HepG2 (cell line): ENCODE results near the gene ENG. TPM values are rescaled to one million over a fixed set of nuclear protein-coding genes. Genes with fewer than 3 reads are reported as not detected.

ENCODE experiments used
- FOXJ3 ChIP-seq: sonication (generic); formaldehyde crosslinking; IDR thresholded peaks from 2 replicates; pipeline ENCODE4 v1.4.0; 2020; ENCODE audit warnings: missing genetic modification reagents, mild to moderate bottlenecking, borderline replicate concordance
- HES4 ChIP-seq: sonication (generic); formaldehyde crosslinking; IDR thresholded peaks from 2 replicates; pipeline ENCODE4 v1.9.0; 2021; ENCODE audit warnings: mild to moderate bottlenecking, missing genetic modification reagents, borderline replicate concordance
- KDM1A ChIP-seq: IDR thresholded peaks from 2 replicates; pipeline ENCODE4 v1.6.1; 2016; ENCODE audit warnings: missing compliant biosample characterization
- MAFF ChIP-seq: IDR thresholded peaks from 2 replicates; pipeline ENCODE4 v1.6.1; 2011; ENCODE audit warnings: low read depth, low read length, improper control_type of control experiment
- NR2C2 ChIP-seq: sonication (generic); formaldehyde crosslinking; IDR thresholded peaks from 2 replicates; pipeline ENCODE4 v1.4.0; 2020; ENCODE audit warnings: missing genetic modification reagents, mild to moderate bottlenecking, moderate library complexity, borderline replicate concordance
- ZKSCAN8 ChIP-seq: IDR thresholded peaks from 2 replicates; pipeline ENCODE4 v1.6.1; 2016; ENCODE audit warnings: borderline replicate concordance, missing genetic modification reagents, missing compliant biosample characterization
- ZMAT3 ChIP-seq: sonication (generic); formaldehyde crosslinking; conservative IDR thresholded peaks from 2 replicates; pipeline ENCODE4 v1.7.0; 2021; ENCODE audit warnings: missing genetic modification reagents
- ZNF766 ChIP-seq: sonication (generic); formaldehyde crosslinking; IDR thresholded peaks from 2 replicates; pipeline ENCODE4 v1.5.0; 2020; ENCODE audit warnings: missing genetic modification reagents, borderline replicate concordance
- ZSCAN20 ChIP-seq: sonication (generic); formaldehyde crosslinking; IDR thresholded peaks from 2 replicates; pipeline ENCODE4 v1.4.0; 2020; ENCODE audit warnings: missing genetic modification reagents, mild to moderate bottlenecking, borderline replicate concordance
- ZSCAN21 ChIP-seq: sonication (generic); formaldehyde crosslinking; IDR thresholded peaks from 2 replicates; pipeline ENCODE4 v1.8.0; 2022; ENCODE audit warnings: mild to moderate bottlenecking, missing genetic modification reagents, moderate library complexity, borderline replicate concordance
- polyA plus RNA-seq, 8 experiments: library from polyadenylated mRNA; depleted of rRNA in 3 of 8; stranded (reverse) in 7 of 8; unstranded in 1 of 8; fragments of >200 nt; fragmentation: Illumina TruSeq in 4 of 8; extraction: Trizol in 4 of 8; gene quantifications; 2 replicates each; pipeline versions ENCODE4 v1.2.1 to v1.2.3, GENCODE V29; 2011 to 2016; ENCODE audit warnings: low read depth in 4 of 8, missing spikeins in 1 of 8, mixed read lengths in 1 of 8; ENCODE audit not compliant: insufficient read depth in 1 of 8
- total RNA-seq, 5 experiments: library from RNA; depleted of rRNA; stranded (reverse); fragments of >200 nt; fragmentation: Illumina TruSeq; extraction: Trizol; gene quantifications; 2 replicates each; pipeline ENCODE4 v1.2.3, GENCODE V29; 2016; ENCODE audit warnings: low read depth in 1 of 5
- TF ChIP-seq, protein P1 (sequence below): sonication (generic); formaldehyde crosslinking; IDR thresholded peaks from 2 replicates; pipeline ENCODE4 v1.9.0; 2021; ENCODE audit warnings: missing genetic modification reagents, borderline replicate concordance
- TF ChIP-seq, protein P2 (sequence below): sonication (generic); formaldehyde crosslinking; IDR thresholded peaks from 2 replicates; pipeline ENCODE4 v1.5.1; 2020; ENCODE audit warnings: missing genetic modification reagents, mild to moderate bottlenecking, borderline replicate concordance
- TF ChIP-seq, protein P3 (sequence below): sonication (generic); formaldehyde crosslinking; IDR thresholded peaks from 2 replicates; pipeline ENCODE4 v1.8.1; 2023; ENCODE audit warnings: mild to moderate bottlenecking, moderate library complexity, missing genetic modification reagents
- TF ChIP-seq, protein P4 (sequence below): sonication (generic); formaldehyde crosslinking; IDR thresholded peaks from 2 replicates; pipeline ENCODE4 v1.4.0; 2020; ENCODE audit warnings: mild to moderate bottlenecking, missing genetic modification reagents
- TF ChIP-seq, protein P5 (sequence below): sonication (generic); formaldehyde crosslinking; IDR thresholded peaks from 2 replicates; pipeline ENCODE4 v1.8.0; 2022; ENCODE audit warnings: mild to moderate bottlenecking, missing genetic modification reagents; ENCODE audit not compliant: insufficient replicate concordance
- TF ChIP-seq, protein P6 (sequence below): sonication (generic); formaldehyde crosslinking; IDR thresholded peaks from 2 replicates; pipeline ENCODE4 v1.8.1; 2023; ENCODE audit warnings: mild to moderate bottlenecking, inconsistent platforms, moderate library complexity, missing genetic modification reagents, borderline replicate concordance

Gene ENG
- total and polyA plus RNA-seq, 2 of the 13 experiments (the other 11 are each of a cell fraction or from before 2014, with no cell fraction given): 0.02 to 1.1 TPM

DNA sequence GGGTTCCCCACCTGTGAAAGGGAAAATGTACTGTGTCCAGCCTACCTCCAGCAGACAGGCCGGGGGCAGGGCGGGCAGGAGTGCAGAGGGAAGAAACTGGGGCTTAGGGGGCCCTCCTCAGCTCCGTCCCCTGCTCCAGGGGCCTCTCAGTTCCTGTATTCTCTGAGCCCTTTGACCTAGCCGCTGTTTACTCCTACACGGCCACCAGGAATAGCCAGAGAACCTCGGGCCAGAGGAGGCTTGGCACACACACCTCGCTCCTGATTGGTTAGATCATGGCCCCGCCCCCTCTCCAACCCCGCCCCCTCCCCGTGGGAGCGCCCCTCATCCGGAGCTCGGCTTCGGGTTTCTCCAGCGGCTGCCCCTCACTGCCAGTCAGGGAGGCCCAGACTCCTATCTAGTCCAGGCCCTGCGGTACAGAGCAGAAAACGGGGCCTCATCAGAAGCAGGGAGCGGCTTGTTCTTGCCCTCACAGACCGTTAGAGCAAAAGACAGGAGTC is 42.8 kb upstream of the ENG start (continued):
- TF ChIP-seq, protein P1, sequence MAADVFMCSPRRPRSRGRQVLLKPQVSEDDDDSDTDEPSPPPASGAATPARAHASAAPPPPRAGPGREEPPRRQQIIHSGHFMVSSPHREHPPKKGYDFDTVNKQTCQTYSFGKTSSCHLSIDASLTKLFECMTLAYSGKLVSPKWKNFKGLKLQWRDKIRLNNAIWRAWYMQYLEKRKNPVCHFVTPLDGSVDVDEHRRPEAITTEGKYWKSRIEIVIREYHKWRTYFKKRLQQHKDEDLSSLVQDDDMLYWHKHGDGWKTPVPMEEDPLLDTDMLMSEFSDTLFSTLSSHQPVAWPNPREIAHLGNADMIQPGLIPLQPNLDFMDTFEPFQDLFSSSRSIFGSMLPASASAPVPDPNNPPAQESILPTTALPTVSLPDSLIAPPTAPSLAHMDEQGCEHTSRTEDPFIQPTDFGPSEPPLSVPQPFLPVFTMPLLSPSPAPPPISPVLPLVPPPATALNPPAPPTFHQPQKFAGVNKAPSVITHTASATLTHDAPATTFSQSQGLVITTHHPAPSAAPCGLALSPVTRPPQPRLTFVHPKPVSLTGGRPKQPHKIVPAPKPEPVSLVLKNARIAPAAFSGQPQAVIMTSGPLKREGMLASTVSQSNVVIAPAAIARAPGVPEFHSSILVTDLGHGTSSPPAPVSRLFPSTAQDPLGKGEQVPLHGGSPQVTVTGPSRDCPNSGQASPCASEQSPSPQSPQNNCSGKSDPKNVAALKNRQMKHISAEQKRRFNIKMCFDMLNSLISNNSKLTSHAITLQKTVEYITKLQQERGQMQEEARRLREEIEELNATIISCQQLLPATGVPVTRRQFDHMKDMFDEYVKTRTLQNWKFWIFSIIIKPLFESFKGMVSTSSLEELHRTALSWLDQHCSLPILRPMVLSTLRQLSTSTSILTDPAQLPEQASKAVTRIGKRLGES: no peak
- TF ChIP-seq HES4 (CRISPR knock-in tag): no peak
- no peak for TF ChIP-seq FOXJ3 (CRISPR knock-in tag)
- no peak; the same call in 1 of the 2 replicates for TF ChIP-seq NR2C2 (CRISPR knock-in tag)
- no peak for TF ChIP-seq ZSCAN20
- no peak for TF ChIP-seq ZNF766 (CRISPR knock-in tag)
- no peak for TF ChIP-seq ZKSCAN8 (CRISPR knock-in tag)
- TF ChIP-seq ZMAT3 (CRISPR knock-in tag): peak; percentile 74
- TF ChIP-seq, protein P2, sequence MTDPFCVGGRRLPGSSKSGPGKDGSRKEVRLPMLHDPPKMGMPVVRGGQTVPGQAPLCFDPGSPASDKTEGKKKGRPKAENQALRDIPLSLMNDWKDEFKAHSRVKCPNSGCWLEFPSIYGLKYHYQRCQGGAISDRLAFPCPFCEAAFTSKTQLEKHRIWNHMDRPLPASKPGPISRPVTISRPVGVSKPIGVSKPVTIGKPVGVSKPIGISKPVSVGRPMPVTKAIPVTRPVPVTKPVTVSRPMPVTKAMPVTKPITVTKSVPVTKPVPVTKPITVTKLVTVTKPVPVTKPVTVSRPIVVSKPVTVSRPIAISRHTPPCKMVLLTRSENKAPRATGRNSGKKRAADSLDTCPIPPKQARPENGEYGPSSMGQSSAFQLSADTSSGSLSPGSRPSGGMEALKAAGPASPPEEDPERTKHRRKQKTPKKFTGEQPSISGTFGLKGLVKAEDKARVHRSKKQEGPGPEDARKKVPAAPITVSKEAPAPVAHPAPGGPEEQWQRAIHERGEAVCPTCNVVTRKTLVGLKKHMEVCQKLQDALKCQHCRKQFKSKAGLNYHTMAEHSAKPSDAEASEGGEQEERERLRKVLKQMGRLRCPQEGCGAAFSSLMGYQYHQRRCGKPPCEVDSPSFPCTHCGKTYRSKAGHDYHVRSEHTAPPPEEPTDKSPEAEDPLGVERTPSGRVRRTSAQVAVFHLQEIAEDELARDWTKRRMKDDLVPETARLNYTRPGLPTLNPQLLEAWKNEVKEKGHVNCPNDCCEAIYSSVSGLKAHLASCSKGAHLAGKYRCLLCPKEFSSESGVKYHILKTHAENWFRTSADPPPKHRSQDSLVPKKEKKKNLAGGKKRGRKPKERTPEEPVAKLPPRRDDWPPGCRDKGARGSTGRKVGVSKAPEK: no peak
- no peak for TF ChIP-seq KDM1A (CRISPR knock-in tag)
- TF ChIP-seq MAFF: no peak
- TF ChIP-seq ZSCAN21: no peak
- TF ChIP-seq, protein P3, sequence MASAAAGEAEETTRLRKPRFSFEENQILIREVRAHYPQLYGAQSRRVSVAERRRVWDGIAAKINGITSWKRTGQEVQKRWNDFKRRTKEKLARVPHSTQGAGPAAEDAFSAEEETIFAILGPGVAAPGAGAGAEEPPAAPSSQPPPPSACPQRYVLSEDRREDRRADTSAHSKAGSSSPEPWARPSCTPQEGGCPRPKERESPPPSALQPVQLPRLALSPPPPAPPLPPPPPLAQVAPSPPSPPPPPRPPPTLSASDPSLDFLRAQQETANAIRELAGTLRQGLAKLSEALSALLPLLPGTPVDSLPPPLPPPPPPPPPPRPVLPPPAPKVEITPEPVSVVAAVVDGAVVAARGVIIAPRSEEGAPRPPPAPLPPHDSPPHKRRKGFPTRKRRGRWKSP: peak; percentile 29; the same call in 1 of the 2 replicates
- TF ChIP-seq, protein P4, sequence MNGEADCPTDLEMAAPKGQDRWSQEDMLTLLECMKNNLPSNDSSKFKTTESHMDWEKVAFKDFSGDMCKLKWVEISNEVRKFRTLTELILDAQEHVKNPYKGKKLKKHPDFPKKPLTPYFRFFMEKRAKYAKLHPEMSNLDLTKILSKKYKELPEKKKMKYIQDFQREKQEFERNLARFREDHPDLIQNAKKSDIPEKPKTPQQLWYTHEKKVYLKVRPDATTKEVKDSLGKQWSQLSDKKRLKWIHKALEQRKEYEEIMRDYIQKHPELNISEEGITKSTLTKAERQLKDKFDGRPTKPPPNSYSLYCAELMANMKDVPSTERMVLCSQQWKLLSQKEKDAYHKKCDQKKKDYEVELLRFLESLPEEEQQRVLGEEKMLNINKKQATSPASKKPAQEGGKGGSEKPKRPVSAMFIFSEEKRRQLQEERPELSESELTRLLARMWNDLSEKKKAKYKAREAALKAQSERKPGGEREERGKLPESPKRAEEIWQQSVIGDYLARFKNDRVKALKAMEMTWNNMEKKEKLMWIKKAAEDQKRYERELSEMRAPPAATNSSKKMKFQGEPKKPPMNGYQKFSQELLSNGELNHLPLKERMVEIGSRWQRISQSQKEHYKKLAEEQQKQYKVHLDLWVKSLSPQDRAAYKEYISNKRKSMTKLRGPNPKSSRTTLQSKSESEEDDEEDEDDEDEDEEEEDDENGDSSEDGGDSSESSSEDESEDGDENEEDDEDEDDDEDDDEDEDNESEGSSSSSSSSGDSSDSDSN (CRISPR knock-in tag): peak; percentile 70
- TF ChIP-seq, protein P5, sequence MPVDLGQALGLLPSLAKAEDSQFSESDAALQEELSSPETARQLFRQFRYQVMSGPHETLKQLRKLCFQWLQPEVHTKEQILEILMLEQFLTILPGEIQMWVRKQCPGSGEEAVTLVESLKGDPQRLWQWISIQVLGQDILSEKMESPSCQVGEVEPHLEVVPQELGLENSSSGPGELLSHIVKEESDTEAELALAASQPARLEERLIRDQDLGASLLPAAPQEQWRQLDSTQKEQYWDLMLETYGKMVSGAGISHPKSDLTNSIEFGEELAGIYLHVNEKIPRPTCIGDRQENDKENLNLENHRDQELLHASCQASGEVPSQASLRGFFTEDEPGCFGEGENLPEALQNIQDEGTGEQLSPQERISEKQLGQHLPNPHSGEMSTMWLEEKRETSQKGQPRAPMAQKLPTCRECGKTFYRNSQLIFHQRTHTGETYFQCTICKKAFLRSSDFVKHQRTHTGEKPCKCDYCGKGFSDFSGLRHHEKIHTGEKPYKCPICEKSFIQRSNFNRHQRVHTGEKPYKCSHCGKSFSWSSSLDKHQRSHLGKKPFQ (CRISPR knock-in tag): no peak
- TF ChIP-seq, protein P6, sequence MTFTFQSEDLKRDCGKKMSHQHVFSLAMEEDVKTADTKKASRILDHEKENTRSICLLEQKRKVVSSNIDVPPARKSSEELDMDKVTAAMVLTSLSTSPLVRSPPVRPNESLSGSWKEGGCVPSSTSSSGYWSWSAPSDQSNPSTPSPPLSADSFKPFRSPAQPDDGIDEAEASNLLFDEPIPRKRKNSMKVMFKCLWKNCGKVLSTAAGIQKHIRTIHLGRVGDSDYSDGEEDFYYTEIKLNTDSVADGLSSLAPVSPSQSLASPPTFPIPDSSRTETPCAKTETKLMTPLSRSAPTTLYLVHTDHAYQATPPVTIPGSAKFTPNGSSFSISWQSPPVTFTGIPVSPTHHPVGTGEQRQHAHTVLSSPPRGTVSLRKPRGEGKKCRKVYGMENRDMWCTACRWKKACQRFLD: no peak
